Tibial artery (tissue), 4 donors: ENCODE results near the gene IL1RAPL2.

Experiments used
- DNase-seq, 2 donors: peaks; one replicate each; pipeline ENCODE4 v3.0.0-alpha.2; 2019
- H3K27ac ChIP-seq, 2 donors: fragments of 200-600 bp; sonication (generic) in 1 of 2; 1 replicate in 1 of 2; 2 replicates in 1 of 2; pipeline ENCODE4 v1.5.1; 2018 to 2019; ENCODE audit warnings: mild to moderate bottlenecking in 1 of 2
- H3K27me3 ChIP-seq, 2 donors: fragments of 200-600 bp; sonication (generic) in 1 of 2; one replicate each; pipeline versions ENCODE4 v1.5.1 to v1.6.0; 2016 to 2019
- H3K36me3 ChIP-seq, 3 donors: fragments of 200-600 bp; sonication (generic) in 2 of 3; one replicate each; pipeline ENCODE4 v1.5.1; 2016 to 2019; ENCODE audit warnings: mild to moderate bottlenecking in 2 of 3
- H3K4me1 ChIP-seq, 4 donors: fragments of 200-600 bp; sonication (generic) in 2 of 4; 1 replicate in 3 of 4; 2 replicates in 1 of 4; pipeline ENCODE4 v1.5.1; 2016 to 2019
- H3K4me3 ChIP-seq, 2 donors: fragments of 200-600 bp; sonication (generic) in 1 of 2; 1 replicate in 1 of 2; 2 replicates in 1 of 2; pipeline ENCODE4 v1.5.1; 2018 to 2019; ENCODE audit warnings: mild to moderate bottlenecking in 2 of 2
- H3K9me3 ChIP-seq, 3 donors: fragments of 200-600 bp; sonication (generic) in 1 of 3; one replicate each; pipeline ENCODE4 v1.5.1; 2016 to 2019
- intact Hi-C: fragments of 100-400 bp; cut with DNase I; formaldehyde crosslinking; loops from one replicate; pipeline ENCODE4 v1.15.0; 2023; ENCODE audit warnings: low total_unique reads
- TF ChIP-seq, protein P1 (sequence below), 2 experiments: fragments of 200-600 bp in 1 of 2; fragments of 450-650 bp in 1 of 2; IDR thresholded peaks; one replicate each; pipeline ENCODE4 v1.5.1; 2017 to 2019; ENCODE audit warnings: antibody characterized with exemption in 2 of 2, mild to moderate bottlenecking in 1 of 2, moderate library complexity in 1 of 2

The IL1RAPL2 gene

DNA sequence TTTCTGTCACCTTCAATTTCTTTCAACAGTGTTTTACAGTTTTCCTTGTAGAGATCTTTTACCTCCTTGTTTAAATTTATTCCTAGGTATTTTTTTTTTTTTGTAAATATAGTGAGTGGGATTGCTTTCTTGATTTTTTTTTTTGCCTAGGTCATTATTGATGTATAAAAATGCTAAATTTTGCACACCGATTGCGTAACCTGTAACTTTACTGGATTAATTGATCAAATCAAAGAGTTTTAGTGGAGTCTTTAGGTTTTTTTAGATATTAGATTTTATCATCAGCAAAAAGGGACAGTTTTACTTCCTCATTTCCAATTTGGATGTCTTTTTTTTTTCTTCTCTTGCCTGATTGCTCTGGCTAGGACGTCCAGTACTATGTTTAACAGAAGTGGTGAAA lies 613.6 kb downstream of the IL1RAPL2 start:
- intact Hi-C loops, result no loop called here
- Histone ChIP-seq H3K27ac (no peak overlapping the region), H3K9me3 (peaks cover 0 to 12% (median 12%) of the 10 kb centered on the region in 3 donors), H3K36me3 (no peaks in the 10 kb centered on the region), H3K4me1 (no peaks in the 10 kb centered on the region), H3K4me3 (no peak overlapping the region), H3K27me3 (no peaks in the 10 kb centered on the region)
- TF ChIP-seq, protein P1, sequence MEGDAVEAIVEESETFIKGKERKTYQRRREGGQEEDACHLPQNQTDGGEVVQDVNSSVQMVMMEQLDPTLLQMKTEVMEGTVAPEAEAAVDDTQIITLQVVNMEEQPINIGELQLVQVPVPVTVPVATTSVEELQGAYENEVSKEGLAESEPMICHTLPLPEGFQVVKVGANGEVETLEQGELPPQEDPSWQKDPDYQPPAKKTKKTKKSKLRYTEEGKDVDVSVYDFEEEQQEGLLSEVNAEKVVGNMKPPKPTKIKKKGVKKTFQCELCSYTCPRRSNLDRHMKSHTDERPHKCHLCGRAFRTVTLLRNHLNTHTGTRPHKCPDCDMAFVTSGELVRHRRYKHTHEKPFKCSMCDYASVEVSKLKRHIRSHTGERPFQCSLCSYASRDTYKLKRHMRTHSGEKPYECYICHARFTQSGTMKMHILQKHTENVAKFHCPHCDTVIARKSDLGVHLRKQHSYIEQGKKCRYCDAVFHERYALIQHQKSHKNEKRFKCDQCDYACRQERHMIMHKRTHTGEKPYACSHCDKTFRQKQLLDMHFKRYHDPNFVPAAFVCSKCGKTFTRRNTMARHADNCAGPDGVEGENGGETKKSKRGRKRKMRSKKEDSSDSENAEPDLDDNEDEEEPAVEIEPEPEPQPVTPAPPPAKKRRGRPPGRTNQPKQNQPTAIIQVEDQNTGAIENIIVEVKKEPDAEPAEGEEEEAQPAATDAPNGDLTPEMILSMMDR (IDR thresholded peaks at IDR 0.05), result no peak
- DNase-seq, result no peak

DNA sequence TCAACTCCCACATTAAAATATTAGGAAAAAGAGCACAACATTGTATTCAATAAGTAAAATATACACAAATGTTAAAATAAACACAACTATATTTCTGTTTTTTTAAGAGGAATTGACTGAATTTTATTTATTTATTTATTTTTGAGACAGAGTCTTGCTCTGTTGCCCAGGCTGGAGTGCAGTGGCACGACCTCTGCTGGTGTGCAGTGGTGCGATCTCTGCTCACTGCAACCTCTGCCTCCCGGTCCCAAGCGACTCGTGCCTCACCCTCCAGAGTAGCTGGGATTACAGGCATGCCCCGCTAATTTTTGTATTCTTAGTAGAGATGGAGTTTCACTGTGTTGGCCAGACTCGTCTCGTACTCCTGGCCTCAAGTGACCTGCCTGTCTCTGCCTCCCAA lies 623.1 kb downstream of the IL1RAPL2 start:
- intact Hi-C loops, result no loop called here
- TF ChIP-seq, protein P1 (IDR thresholded peaks at IDR 0.05), result no peak
- no peaks in the 10 kb centered on the region for H3K9me3 ChIP-seq

DNA sequence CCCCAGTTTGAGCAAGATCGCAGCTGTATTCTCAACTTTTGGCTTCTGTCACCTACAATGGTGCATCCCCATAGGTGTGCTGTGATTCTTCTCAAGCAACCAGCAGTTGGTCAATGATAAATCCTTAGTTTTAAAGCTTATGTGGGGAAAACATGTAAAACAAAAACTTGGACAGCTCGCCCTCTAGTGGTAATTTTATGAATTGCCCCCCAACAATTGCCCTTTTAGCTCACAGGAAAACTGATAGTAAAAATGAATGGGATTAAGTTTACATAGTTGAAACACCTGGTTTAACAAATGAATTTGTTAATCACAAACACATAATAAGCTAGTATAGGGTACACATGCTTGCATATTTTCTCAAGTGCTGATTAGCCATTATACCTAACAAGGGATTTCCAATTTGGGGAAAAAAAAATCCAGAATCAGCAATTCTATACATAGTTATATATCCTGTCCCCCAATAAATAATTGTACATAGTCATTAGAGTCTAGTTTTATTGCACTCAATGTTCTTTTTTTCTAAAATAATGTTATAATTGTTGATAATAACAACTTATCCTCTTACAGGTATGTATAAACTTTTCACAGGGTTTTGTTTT lies 624.4 kb downstream of the IL1RAPL2 start:
- Histone ChIP-seq H3K27me3 (no peaks in the 10 kb centered on the region), H3K9me3 (no peaks in the 10 kb centered on the region), H3K4me3 (no peak overlapping the region), H3K36me3 (no peaks in the 10 kb centered on the region), H3K27ac (no peak overlapping the region), H3K4me1 (no peaks in the 10 kb centered on the region)
- no peak for DNase-seq
- intact Hi-C loops, result no loop called here
- TF ChIP-seq, protein P1 (IDR thresholded peaks at IDR 0.05), result peak; percentile 26 to 47

More for the DNA sequence above, 623.1 kb downstream of the IL1RAPL2 start:
- no peak for DNase-seq
- no peaks in the 10 kb centered on the region for H3K27me3 ChIP-seq
- no peak overlapping the region for H3K4me3 ChIP-seq
- no peaks in the 10 kb centered on the region for H3K4me1 ChIP-seq
- H3K27ac ChIP-seq, result no peak overlapping the region
- H3K36me3 ChIP-seq, result no peaks in the 10 kb centered on the region

DNA sequence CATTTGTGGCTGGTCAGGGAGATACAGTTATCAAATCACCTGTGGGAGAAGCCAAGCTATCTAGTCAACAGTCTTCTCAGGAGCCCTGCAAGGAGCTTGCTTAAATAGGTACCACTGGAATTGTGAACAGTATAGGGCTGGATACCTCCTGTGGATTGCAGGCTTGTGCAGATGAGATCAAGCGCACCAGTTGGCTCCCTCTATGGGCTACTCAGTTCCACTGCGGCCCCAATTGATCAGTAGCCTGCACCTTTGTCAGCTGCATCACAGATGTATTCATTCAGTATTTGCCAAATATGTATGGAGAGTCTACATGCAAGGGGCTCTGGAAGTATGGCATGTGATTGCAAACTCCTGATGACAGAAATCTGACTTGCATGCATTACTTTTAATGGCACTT lies 625.9 kb downstream of the IL1RAPL2 start:
- no peaks in the 10 kb centered on the region for H3K9me3 ChIP-seq
- H3K4me1 ChIP-seq, result no peaks in the 10 kb centered on the region
- H3K36me3 ChIP-seq, result no peaks in the 10 kb centered on the region
- DNase-seq, result no peak
- intact Hi-C loops, result no loop called here
- no peak overlapping the region for H3K27ac ChIP-seq
- no peak overlapping the region for H3K4me3 ChIP-seq
- TF ChIP-seq, protein P1 (IDR thresholded peaks at IDR 0.05), result no peak
- H3K27me3 ChIP-seq, result no peaks in the 10 kb centered on the region

DNA sequence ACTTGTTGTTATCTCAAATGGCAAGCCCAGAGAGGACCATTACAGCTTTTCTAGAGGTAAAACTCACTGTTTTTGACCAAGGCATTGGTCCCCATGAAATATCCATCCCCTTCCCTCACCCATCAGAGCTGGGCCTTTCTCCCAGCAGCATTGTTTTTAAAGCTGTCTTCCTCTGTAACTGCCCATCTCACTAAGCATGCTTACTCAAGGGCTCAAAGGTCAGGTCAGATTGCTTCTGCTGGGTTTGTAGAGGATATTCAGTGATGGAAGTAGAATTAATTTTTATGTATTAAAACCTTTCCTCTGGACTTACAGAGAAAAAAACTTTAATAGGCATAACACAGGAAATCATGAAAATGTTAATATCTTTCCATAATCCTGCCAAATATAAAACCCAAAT lies 643.4 kb downstream of the IL1RAPL2 start:
- no peaks in the 10 kb centered on the region for H3K36me3 ChIP-seq
- no peak overlapping the region for H3K27ac ChIP-seq
- H3K9me3 ChIP-seq, result peaks cover 0 to 5% (median 0%) of the 10 kb centered on the region in 3 donors
- intact Hi-C loops, result no loop called here
- H3K4me1 ChIP-seq, result no peaks in the 10 kb centered on the region
- no peak overlapping the region for H3K4me3 ChIP-seq
- no peak for DNase-seq
- TF ChIP-seq, protein P1 (IDR thresholded peaks at IDR 0.05), result no peak
- H3K27me3 ChIP-seq, result no peaks in the 10 kb centered on the region

DNA sequence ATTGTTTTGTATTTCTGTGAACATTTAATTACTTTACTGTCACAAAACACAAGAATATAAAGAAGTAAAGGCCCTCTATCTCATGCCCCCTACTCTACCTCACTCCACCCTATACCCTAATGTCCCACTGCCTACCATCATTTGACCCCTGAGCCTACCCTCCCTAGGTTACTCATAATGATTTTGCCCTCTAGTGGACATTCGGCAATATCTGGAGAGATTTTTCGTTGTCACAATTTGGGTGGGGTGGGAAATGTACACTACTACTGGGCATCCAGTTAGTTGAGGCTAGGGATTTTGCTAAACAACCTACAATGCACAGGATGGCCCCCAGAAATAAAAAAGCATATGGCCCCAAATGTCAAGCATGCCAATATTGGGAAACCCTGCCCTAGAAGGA lies 644.3 kb downstream of the IL1RAPL2 start:
- Histone ChIP-seq H3K27me3 (no peaks in the 10 kb centered on the region), H3K4me1 (no peaks in the 10 kb centered on the region), H3K27ac (no peak overlapping the region), H3K9me3 (peaks cover 0 to 5% (median 0%) of the 10 kb centered on the region in 3 donors), H3K4me3 (no peak overlapping the region), H3K36me3 (no peaks in the 10 kb centered on the region)
- intact Hi-C loops, result no loop called here
- DNase-seq, result no peak
- TF ChIP-seq, protein P1 (IDR thresholded peaks at IDR 0.05), result no peak
